HG03103 (cell line): ENCODE measurements around the gene GTF2A1L.

Experiments
- ATAC-seq: cut with Tn5 transposase; IDR thresholded peaks from one replicate; pipeline ENCODE4 v1.9.1; 2021; ENCODE audit warnings: low read depth; ENCODE audit not compliant: unreplicated experiment

The GTF2A1L gene

DNA sequence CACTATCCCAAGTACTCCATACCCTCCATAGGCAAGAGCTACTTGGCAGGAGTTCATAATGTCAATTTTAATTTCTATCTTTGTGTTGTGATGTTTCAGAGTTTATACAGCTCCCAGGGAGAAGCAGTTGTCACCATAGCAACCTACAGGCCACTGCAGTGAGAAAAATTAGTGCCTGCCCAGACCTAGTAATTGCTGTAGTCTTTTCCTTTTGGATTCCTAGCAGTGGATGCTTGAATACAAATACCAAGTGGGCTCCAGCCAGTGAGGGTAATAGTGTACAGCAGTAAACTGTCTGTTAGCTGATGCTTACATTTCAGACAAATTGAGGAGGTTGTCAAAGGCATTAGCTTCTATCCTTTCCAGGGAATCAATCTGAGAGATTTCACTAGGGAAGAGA is 111.2 kb downstream of the GTF2A1L start:
- ATAC-seq, result no peak
